H1 (cell line): Measurements from ENCODE around the gene SFXN2. TPM values are rescaled to one million over a fixed set of nuclear protein-coding genes. Genes with fewer than 3 reads are reported as not detected.
A peak's percentile ranks its signal among the peaks of the same experiment; 100 is the strongest.

Experiments used
- CTCF ChIA-PET: fragments of 300-600 bp; sonication (Branson Sonifier 250); formaldehyde crosslinking; loops from one replicate; lab custom pipeline; 2021; ENCODE audit not compliant: partially characterized antibody; lab: Charles Lee
- POLR2A ChIA-PET: fragments of 300-600 bp; sonication (Branson Sonifier 250); formaldehyde crosslinking; loops from one replicate; lab custom pipeline; 2021; ENCODE audit warnings: inconsistent platforms; ENCODE audit not compliant: partially characterized antibody; lab: Charles Lee
- DNase-seq, 2 experiments: peaks; one replicate each; pipeline versions ENCODE4 v3.0.0 to v3.0.0-alpha.2; 2010 to 2022; ENCODE audit warnings: low spot score in 2 of 2, low read depth in 1 of 2, mixed read lengths in 1 of 2
- FAIRE-seq: peaks from 2 replicates; lab custom pipeline; 2011; peaks lifted over from hg19 to GRCh38; lab: Jason Lieb, UNC
- H2AFZ ChIP-seq: 2 replicates; pipeline ENCODE4 v1.8.1; 2012; ENCODE audit warnings: low read length, inconsistent platforms
- H2AK5ac ChIP-seq: 2 replicates; pipeline ENCODE4 v1.6.1; 2013; ENCODE audit warnings: low read depth, low read length
- H2BK120ac ChIP-seq: replicated peaks from 2 replicates; pipeline ENCODE3; 2013; ENCODE audit warnings: low read depth, low read length, inconsistent platforms
- H2BK12ac ChIP-seq: 2 replicates; pipeline ENCODE4 v1.6.1; 2013; ENCODE audit warnings: low read depth, low read length
- H2BK15ac ChIP-seq: 2 replicates; pipeline ENCODE4 v1.6.1; 2013; ENCODE audit warnings: low read length
- H2BK20ac ChIP-seq: 2 replicates; pipeline ENCODE4 v1.6.1; 2013; ENCODE audit warnings: low read length
- H2BK5ac ChIP-seq: 2 replicates; pipeline ENCODE4 v1.6.1; 2013; ENCODE audit warnings: low read depth, low read length
- H3K14ac ChIP-seq: 2 replicates; pipeline ENCODE4 v1.6.1; 2013; ENCODE audit warnings: inconsistent platforms; ENCODE audit not compliant: insufficient read length
- H3K18ac ChIP-seq: 2 replicates; pipeline ENCODE4 v1.6.1; 2013; ENCODE audit warnings: low read length; ENCODE audit errors: extremely low read depth
- H3K23ac ChIP-seq: 2 replicates; pipeline ENCODE4 v1.6.1; 2013; ENCODE audit warnings: inconsistent platforms; ENCODE audit not compliant: insufficient read length
- H3K23me2 ChIP-seq: 2 replicates; pipeline ENCODE4 v1.6.1; 2013; ENCODE audit warnings: low read depth, low read length
- H3K27ac ChIP-seq: 2 replicates; pipeline ENCODE4 v1.6.1; 2011; ENCODE audit warnings: low read depth, low read length, inconsistent platforms
- H3K27me3 ChIP-seq, 4 experiments: replicated peaks in 1 of 4; 1 replicate in 1 of 4; 2 replicates in 3 of 4; pipeline versions ENCODE4 v1.6.1 to v1.8.1; 2011 to 2013; ENCODE audit warnings: low read length in 3 of 4, mild to moderate bottlenecking in 3 of 4, inconsistent platforms in 2 of 4, mixed read lengths in 2 of 4, moderate library complexity in 1 of 4; ENCODE audit not compliant: control insufficient read depth in 3 of 4, insufficient read depth in 3 of 4; ENCODE audit errors: extremely low read depth in 1 of 4
- H3K36me3 ChIP-seq, 4 experiments: 2 replicates each; pipeline versions ENCODE4 v1.6.1 to v1.8.1; 2011 to 2013; ENCODE audit warnings: mild to moderate bottlenecking in 4 of 4, low read length in 3 of 4, moderate library complexity in 2 of 4, control low read depth in 1 of 4, inconsistent platforms in 1 of 4; ENCODE audit not compliant: insufficient read depth in 4 of 4, control insufficient read depth in 2 of 4
- H3K4ac ChIP-seq: replicated peaks from 2 replicates; pipeline ENCODE3; 2013; ENCODE audit warnings: low read length, low read depth, mixed read lengths, inconsistent platforms; ENCODE audit not compliant: insufficient read length
- H3K4me1 ChIP-seq, 4 experiments: replicated peaks in 1 of 4; 1 replicate in 1 of 4; 2 replicates in 3 of 4; pipeline versions ENCODE4 v1.6.1 to v1.8.1; 2011 to 2013; ENCODE audit warnings: low read length in 3 of 4, inconsistent platforms in 2 of 4, mixed read lengths in 1 of 4; ENCODE audit not compliant: insufficient read depth in 4 of 4, control insufficient read depth in 3 of 4
- H3K4me2 ChIP-seq, 2 experiments: 2 replicates each; pipeline versions ENCODE4 v1.6.1 to v1.8.1; 2011 to 2013; ENCODE audit warnings: low read depth in 2 of 2, low read length in 2 of 2, control low read depth in 1 of 2, inconsistent platforms in 1 of 2, mild to moderate bottlenecking in 1 of 2; ENCODE audit not compliant: insufficient read depth in 1 of 2
- H3K4me3 ChIP-seq, 4 experiments: fragments of 200-600, 300-600 bp in 1 of 4; sonication (generic), shearing (Covaris generic), sonication (Bioruptor Twin) in 1 of 4; 2 replicates each; pipeline versions ENCODE4 v1.5.1 to v1.8.1; 2011 to 2016; ENCODE audit warnings: low read length in 4 of 4, low read depth in 3 of 4, control low read depth in 2 of 4, inconsistent platforms in 2 of 4, mild to moderate bottlenecking in 2 of 4, mixed read lengths in 1 of 4, moderate library complexity in 1 of 4; ENCODE audit not compliant: insufficient read depth in 2 of 4; ENCODE audit errors: extremely low read depth in 1 of 4
- H3K56ac ChIP-seq: replicated peaks from 2 replicates; pipeline ENCODE3; 2013; ENCODE audit warnings: low read depth, mild to moderate bottlenecking, mixed read lengths, low read length, inconsistent platforms; ENCODE audit not compliant: insufficient read length
- H3K79me1 ChIP-seq: 2 replicates; pipeline ENCODE4 v1.6.1; 2013; ENCODE audit warnings: low read depth, low read length, control low read depth
- H3K79me2 ChIP-seq, 2 experiments: 2 replicates each; pipeline versions ENCODE4 v1.6.1 to v1.8.1; 2012 to 2013; ENCODE audit warnings: low read length in 2 of 2, mild to moderate bottlenecking in 2 of 2, inconsistent platforms in 1 of 2; ENCODE audit not compliant: insufficient read depth in 2 of 2, control insufficient read depth in 1 of 2
- H3K9ac ChIP-seq, 4 experiments: replicated peaks in 1 of 4; 1 replicate in 1 of 4; 2 replicates in 3 of 4; pipeline versions ENCODE4 v1.6.1 to v1.8.1; 2011 to 2013; ENCODE audit warnings: low read depth in 3 of 4, low read length in 3 of 4, control low read depth in 2 of 4, mild to moderate bottlenecking in 2 of 4, moderate library complexity in 2 of 4, inconsistent platforms in 1 of 4; ENCODE audit errors: extremely low read depth in 1 of 4
- H3K9me3 ChIP-seq, 2 experiments: 2 replicates each; pipeline versions ENCODE4 v1.6.1 to v1.8.1; 2012 to 2013; ENCODE audit warnings: mild to moderate bottlenecking in 2 of 2, moderate library complexity in 2 of 2, control low read depth in 1 of 2, inconsistent platforms in 1 of 2, low read depth in 1 of 2, low read length in 1 of 2, mixed read lengths in 1 of 2; ENCODE audit not compliant: insufficient read depth in 2 of 2
- H4K20me1 ChIP-seq, 2 experiments: replicated peaks in 1 of 2; 2 replicates each; pipeline versions ENCODE3 to v1.8.1; 2011 to 2013; ENCODE audit warnings: inconsistent platforms in 2 of 2, low read length in 2 of 2, mild to moderate bottlenecking in 1 of 2; ENCODE audit not compliant: insufficient read depth in 2 of 2, control insufficient read depth in 1 of 2
- H4K5ac ChIP-seq: 2 replicates; pipeline ENCODE4 v1.6.1; 2013; ENCODE audit warnings: low read length, low read depth, mixed read lengths, inconsistent platforms; ENCODE audit not compliant: insufficient read length
- H4K8ac ChIP-seq: 2 replicates; pipeline ENCODE4 v1.8.0; 2013; ENCODE audit warnings: mild to moderate bottlenecking, moderate library complexity, low read length, inconsistent platforms; ENCODE audit not compliant: insufficient read depth; ENCODE audit errors: extremely low read depth
- H4K91ac ChIP-seq: replicated peaks from 2 replicates; pipeline ENCODE3; 2013; ENCODE audit warnings: low read length, mixed read lengths, inconsistent platforms; ENCODE audit not compliant: insufficient read length
- CBX5 ChIP-seq: fragments of 300-800, 300-1000 bp; sonication (generic); IDR thresholded peaks from 2 replicates; pipeline ENCODE4 v1.7.1; 2016; ENCODE audit warnings: antibody characterized with exemption, low read length, low read depth
- CTCF ChIP-seq, 3 experiments: IDR thresholded peaks; 1 replicate in 2 of 3; 2 replicates in 1 of 3; pipeline versions ENCODE4 v1.5.1 to v1.6.1; 2011; ENCODE audit warnings: low read length in 3 of 3, mild to moderate bottlenecking in 3 of 3, inconsistent platforms in 2 of 3, low read depth in 1 of 3, moderate library complexity in 1 of 3; ENCODE audit not compliant: insufficient read depth in 1 of 3; ENCODE audit errors: control extremely low read depth in 1 of 3
- EGR1 ChIP-seq: IDR thresholded peaks from 2 replicates; pipeline ENCODE4 v1.6.1; 2011; ENCODE audit warnings: low read depth, low read length, borderline replicate concordance
- EZH2 ChIP-seq: fragments of 200-600 bp; sonication (generic); IDR thresholded peaks from 2 replicates; pipeline ENCODE4 v1.7.1; 2012; ENCODE audit warnings: low read depth, mild to moderate bottlenecking, moderate library complexity, low read length, inconsistent platforms; ENCODE audit not compliant: severe bottlenecking
- HDAC2 ChIP-seq, 2 experiments: fragments of 300-600 bp in 1 of 2; sonication (generic) in 1 of 2; IDR thresholded peaks; 2 replicates each; pipeline ENCODE4 v1.6.1; 2011 to 2012; ENCODE audit warnings: low read depth in 2 of 2, low read length in 2 of 2, mild to moderate bottlenecking in 2 of 2, moderate library complexity in 2 of 2, borderline replicate concordance in 1 of 2, inconsistent platforms in 1 of 2
- JUN ChIP-seq: IDR thresholded peaks from 2 replicates; pipeline ENCODE4 v1.6.1; 2011; ENCODE audit warnings: low read depth, mild to moderate bottlenecking, improper control_type of control experiment, low read length
- NRF1 ChIP-seq: IDR thresholded peaks from 2 replicates; pipeline ENCODE4 v1.6.1; 2011; ENCODE audit warnings: mild to moderate bottlenecking, low read depth, low read length, improper control_type of control experiment
- POLR2A ChIP-seq, 2 experiments: IDR thresholded peaks; 1 replicate in 1 of 2; 2 replicates in 1 of 2; pipeline ENCODE4 v1.6.1; 2011; ENCODE audit warnings: low read depth in 2 of 2, low read length in 2 of 2, mild to moderate bottlenecking in 2 of 2; ENCODE audit errors: control extremely low read depth in 1 of 2
- SIN3A ChIP-seq, 2 experiments: IDR thresholded peaks in 1 of 2; conservative IDR thresholded peaks in 1 of 2; 2 replicates each; pipeline ENCODE4 v1.6.1; 2011 to 2012; ENCODE audit warnings: low read length in 2 of 2, improper control_type of control experiment in 1 of 2, low read depth in 1 of 2, mild to moderate bottlenecking in 1 of 2
- SP2 ChIP-seq: IDR thresholded peaks from 2 replicates; pipeline ENCODE4 v1.6.1; 2012; ENCODE audit warnings: mild to moderate bottlenecking, low read length, inconsistent platforms
- TCF12 ChIP-seq: IDR thresholded peaks from 2 replicates; pipeline ENCODE4 v1.6.1; 2011; ENCODE audit warnings: low read depth, mild to moderate bottlenecking, low read length
- WGBS, 2 experiments: shearing (Covaris generic) in 1 of 2; methylation state at CpG; one replicate each; pipeline versions ENCODE4 v1.1.6 to v1.1.7; 2013 to 2015; ENCODE audit warnings: low lambda C conversion rate in 2 of 2, mixed read lengths in 2 of 2, inconsistent platforms in 1 of 2, low coverage in 1 of 2, missing lambda C conversion rate in 1 of 2; ENCODE audit not compliant: insufficient replicate concordance in 2 of 2, insufficient coverage in 1 of 2, insufficient read length in 1 of 2; ENCODE audit errors: extremely low coverage in 1 of 2, missing lambda C conversion rate in 1 of 2; 5-methylcytosine and 5-hydroxymethylcytosine counted together
- polyA plus RNA-seq, 7 experiments: library from polyadenylated mRNA; depleted of rRNA in 3 of 7; stranded (reverse) in 5 of 7; unstranded in 2 of 7; fragments of >200 nt in 5 of 7; fragments of 200-250 nt in 2 of 7; gene quantifications; 1 replicate in 5 of 7; 2 replicates in 1 of 7; 4 replicates in 1 of 7; pipeline versions ENCODE4 v1.2.1 to v1.2.3, GENCODE V29; 2011 to 2013; ENCODE audit warnings: missing spikeins in 2 of 7, mixed read lengths in 2 of 7
- total RNA-seq: library from RNA; stranded (reverse); fragmentation: NEBNext Ultra II Directional; extraction: Animal tissue kit (Norgen Biotek cat#: 25700); gene quantifications from 2 replicates; pipeline ENCODE4 v1.2.1, GENCODE V29; 2021

Gene SFXN2
- total and polyA plus RNA-seq, 2 of the 8 experiments (the other 6 are each of a cell fraction or from before 2014, with no cell fraction given) = 20.5 to 23.5 TPM

GRCh38 chr10:102715880-102716279 is 1.4 kb downstream of the SFXN2 start:
- ChIA-PET POLR2A (interaction anchor here (0.6 to 7.3 kb wide), 6 partner anchors 10 to 138 kb away, joined by 4 to 53 read pairs (median 10); partner anchors contain the start of genes BORCS7 and WBP1L), CTCF (interaction anchor here (1.2 to 1.3 kb wide), 2 partner anchors 41 to 47 kb away, joined by 3 read pairs; no protein-coding TSS in a partner anchor)
- DNase-seq = no peak
- no peak overlapping the region for H2BK120ac ChIP-seq
- H4K20me1 ChIP-seq = peaks cover 2 to 12% of the 10 kb centered on the region in 2 experiments
- peaks cover 8% of the 10 kb centered on the region; the same call in 1 of the 2 replicates for H3K23me2 ChIP-seq
- no peak overlapping the region for H2BK5ac ChIP-seq
- no peak overlapping the region for H3K27ac ChIP-seq
- no peak overlapping the region for H3K56ac ChIP-seq
- peaks cover 0 to 73% of the 10 kb centered on the region in 2 experiments; a peak in 2 of 4 replicates for H3K79me2 ChIP-seq
- H2BK12ac ChIP-seq = no peak overlapping the region
- H3K4me3 ChIP-seq = peak overlapping the region in 1 of 4 experiments; percentile 96; a peak in 2 of 8 replicates
- no peak overlapping the region for H3K14ac ChIP-seq
- H3K18ac ChIP-seq = no peak overlapping the region
- H2AK5ac ChIP-seq = no peak overlapping the region; the same call in 1 of the 2 replicates
- H3K4me1 ChIP-seq = peaks cover 5 to 22% (median 14%) of the 10 kb centered on the region in 4 experiments; a peak in 6 of 7 replicates
- no peak overlapping the region for H2BK15ac ChIP-seq
- H4K8ac ChIP-seq = no peak overlapping the region
- no peak for FAIRE-seq
- no peak overlapping the region for H3K23ac ChIP-seq
- H3K79me1 ChIP-seq = peaks cover 4% of the 10 kb centered on the region; the same call in 1 of the 2 replicates
- H4K5ac ChIP-seq = no peak overlapping the region
- no peak overlapping the region for H2AFZ ChIP-seq
- no peak overlapping the region for H3K4ac ChIP-seq
- no peaks in the 10 kb centered on the region for H3K9me3 ChIP-seq
- 84% methylated on average over 1 of the region's 1 CpG; no CpG with 5 or more reads in 1 of the 2 experiments for WGBS, 2 experiments
- peaks cover 0 to 17% (median 2%) of the 10 kb centered on the region in 4 experiments; a peak in 4 of 8 replicates for H3K36me3 ChIP-seq
- H2BK20ac ChIP-seq = no peak overlapping the region
- H3K27me3 ChIP-seq = no peaks in the 10 kb centered on the region
- H3K4me2 ChIP-seq = peak overlapping the region; percentile 78 to 83
- no peak overlapping the region for H4K91ac ChIP-seq
- H3K9ac ChIP-seq = no peak overlapping the region
- no peak for TF ChIP-seq CBX5
- TF ChIP-seq SIN3A (conservative IDR thresholded peaks at IDR 0.05 in 1 of 2, IDR thresholded peaks at IDR 0.05 in 1 of 2; ENCODE audit: low read depth in 1 of 2, low read length in 2 of 2) = no peak
- TF ChIP-seq TCF12 = no peak
- no peak for TF ChIP-seq EZH2
- no peak for TF ChIP-seq POLR2A (IDR thresholded peaks at IDR 0.05; ENCODE audit: control extremely low read depth in 1 of 2, low read depth in 2 of 2, low read length in 2 of 2)
- no peak for TF ChIP-seq JUN
- TF ChIP-seq EGR1 = no peak
- no peak for TF ChIP-seq NRF1
- TF ChIP-seq SP2 = no peak
- TF ChIP-seq CTCF (IDR thresholded peaks at IDR 0.05; ENCODE audit: control extremely low read depth in 1 of 3, insufficient read depth in 1 of 3, low read depth in 1 of 3, low read length in 3 of 3) = no peak
- TF ChIP-seq HDAC2 (IDR thresholded peaks at IDR 0.05; ENCODE audit: borderline replicate concordance in 1 of 2, low read depth in 2 of 2, low read length in 2 of 2) = no peak
